ENCODE measurements around the gene EFCAB10. TPM values are rescaled to one million over a fixed set of nuclear protein-coding genes. Genes with fewer than 3 reads are reported as not detected.

EFCAB10 gene
- total and polyA plus RNA-seq, 4 donors, result 4.5 to 23.2 (median 12.7) TPM

DNA sequence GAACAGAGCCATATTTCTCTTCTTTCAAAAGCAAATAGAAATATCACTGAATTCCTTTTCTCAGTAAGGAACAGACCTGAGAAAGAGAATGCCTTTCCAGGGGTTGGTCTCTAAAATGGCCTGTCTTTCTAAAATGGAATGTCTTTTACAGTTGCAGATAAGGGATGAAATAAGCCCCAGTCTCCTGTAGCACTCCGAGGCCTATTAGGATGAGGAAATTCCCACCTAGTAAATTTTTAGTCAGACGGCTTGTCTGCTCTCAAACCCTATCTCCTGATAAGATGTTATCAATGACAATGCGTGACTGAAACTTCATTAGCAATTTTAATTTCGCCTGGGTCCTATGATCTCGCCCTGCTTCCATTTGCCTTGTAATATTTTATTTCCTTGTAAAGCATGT is 2.9 kb upstream of the EFCAB10 start:
- Histone ChIP-seq H3K4me1 (ENCODE audit: control insufficient read depth in 5 of 5, insufficient read depth in 5 of 5, low read length in 5 of 5) (peaks cover 0 to 3% (median 3%) of the 10 kb centered on the region in 5 donors), H3K9me3 (ENCODE audit: control insufficient read depth in 4 of 4, insufficient read depth in 3 of 4, low read length in 3 of 4) (peaks cover 0 to 2% (median 0%) of the 10 kb centered on the region in 4 donors), H3K36me3 (ENCODE audit: control insufficient read depth in 4 of 4, insufficient read depth in 4 of 4, low read length in 4 of 4) (no peaks in the 10 kb centered on the region), H3K4me3 (no peak overlapping the region), H3K9ac (ENCODE audit: insufficient read depth in 1 of 2, low read length in 2 of 2) (no peak overlapping the region), H3K27me3 (ENCODE audit: control insufficient read depth in 3 of 3, insufficient read depth in 3 of 3, low read length in 2 of 3) (no peaks in the 10 kb centered on the region), H3K27ac (ENCODE audit: low read depth in 1 of 2, low read length in 1 of 2) (no peak overlapping the region)
- TF ChIP-seq, protein P1, sequence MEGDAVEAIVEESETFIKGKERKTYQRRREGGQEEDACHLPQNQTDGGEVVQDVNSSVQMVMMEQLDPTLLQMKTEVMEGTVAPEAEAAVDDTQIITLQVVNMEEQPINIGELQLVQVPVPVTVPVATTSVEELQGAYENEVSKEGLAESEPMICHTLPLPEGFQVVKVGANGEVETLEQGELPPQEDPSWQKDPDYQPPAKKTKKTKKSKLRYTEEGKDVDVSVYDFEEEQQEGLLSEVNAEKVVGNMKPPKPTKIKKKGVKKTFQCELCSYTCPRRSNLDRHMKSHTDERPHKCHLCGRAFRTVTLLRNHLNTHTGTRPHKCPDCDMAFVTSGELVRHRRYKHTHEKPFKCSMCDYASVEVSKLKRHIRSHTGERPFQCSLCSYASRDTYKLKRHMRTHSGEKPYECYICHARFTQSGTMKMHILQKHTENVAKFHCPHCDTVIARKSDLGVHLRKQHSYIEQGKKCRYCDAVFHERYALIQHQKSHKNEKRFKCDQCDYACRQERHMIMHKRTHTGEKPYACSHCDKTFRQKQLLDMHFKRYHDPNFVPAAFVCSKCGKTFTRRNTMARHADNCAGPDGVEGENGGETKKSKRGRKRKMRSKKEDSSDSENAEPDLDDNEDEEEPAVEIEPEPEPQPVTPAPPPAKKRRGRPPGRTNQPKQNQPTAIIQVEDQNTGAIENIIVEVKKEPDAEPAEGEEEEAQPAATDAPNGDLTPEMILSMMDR (IDR thresholded peaks at IDR 0.05; ENCODE audit: control extremely low read depth, extremely low read depth), result no peak
- WGBS, 2 donors, result 96% methylated on average over 5 of the region's 5 CpGs
- no peak for ATAC-seq (ENCODE audit: insufficient read depth, low FRiP score)
- no peak for DNase-seq

DNA sequence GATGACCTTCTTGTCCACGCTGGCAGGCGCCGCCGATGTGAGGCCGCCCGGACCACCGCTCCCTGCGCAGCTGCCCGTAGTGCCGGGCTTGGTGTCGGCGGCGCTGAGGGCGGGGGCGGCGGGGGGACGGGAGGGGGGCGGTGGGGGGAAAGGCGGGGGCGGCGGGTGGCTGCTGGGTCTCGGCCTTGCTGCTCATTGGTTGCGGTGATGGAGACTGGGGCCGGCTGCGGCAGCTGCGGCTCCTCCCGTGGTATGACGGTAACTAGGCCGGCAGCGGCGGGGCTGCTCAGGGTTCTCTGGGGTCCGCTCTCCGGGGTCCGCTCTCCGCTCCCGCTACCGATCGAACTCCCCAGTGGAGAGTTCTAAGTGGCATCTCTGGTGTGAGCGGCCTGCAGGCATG is 1.8 kb upstream of the EFCAB10 start:
- ATAC-seq (ENCODE audit: insufficient read depth, low FRiP score), result no peak
- Histone ChIP-seq H3K36me3 (ENCODE audit: control insufficient read depth in 4 of 4, insufficient read depth in 4 of 4, low read length in 4 of 4) (no peaks in the 10 kb centered on the region), H3K27me3 (ENCODE audit: control insufficient read depth in 3 of 3, insufficient read depth in 3 of 3, low read length in 2 of 3) (no peaks in the 10 kb centered on the region), H3K4me3 (no peak overlapping the region), H3K9me3 (ENCODE audit: control insufficient read depth in 4 of 4, insufficient read depth in 3 of 4, low read length in 3 of 4) (peaks cover 0 to 2% (median 0%) of the 10 kb centered on the region in 4 donors), H3K4me1 (ENCODE audit: control insufficient read depth in 5 of 5, insufficient read depth in 5 of 5, low read length in 5 of 5) (peaks cover 0 to 3% (median 2%) of the 10 kb centered on the region in 5 donors), H3K9ac (ENCODE audit: insufficient read depth in 1 of 2, low read length in 2 of 2) (no peak overlapping the region), H3K27ac (ENCODE audit: low read depth in 1 of 2, low read length in 1 of 2) (no peak overlapping the region)
- TF ChIP-seq, protein P1 (IDR thresholded peaks at IDR 0.05; ENCODE audit: control extremely low read depth, extremely low read depth), result no peak
- no peak for DNase-seq
- WGBS, 2 donors, result 82 to 89% methylated on average over 38 to 39 of the region's 39 CpGs

DNA sequence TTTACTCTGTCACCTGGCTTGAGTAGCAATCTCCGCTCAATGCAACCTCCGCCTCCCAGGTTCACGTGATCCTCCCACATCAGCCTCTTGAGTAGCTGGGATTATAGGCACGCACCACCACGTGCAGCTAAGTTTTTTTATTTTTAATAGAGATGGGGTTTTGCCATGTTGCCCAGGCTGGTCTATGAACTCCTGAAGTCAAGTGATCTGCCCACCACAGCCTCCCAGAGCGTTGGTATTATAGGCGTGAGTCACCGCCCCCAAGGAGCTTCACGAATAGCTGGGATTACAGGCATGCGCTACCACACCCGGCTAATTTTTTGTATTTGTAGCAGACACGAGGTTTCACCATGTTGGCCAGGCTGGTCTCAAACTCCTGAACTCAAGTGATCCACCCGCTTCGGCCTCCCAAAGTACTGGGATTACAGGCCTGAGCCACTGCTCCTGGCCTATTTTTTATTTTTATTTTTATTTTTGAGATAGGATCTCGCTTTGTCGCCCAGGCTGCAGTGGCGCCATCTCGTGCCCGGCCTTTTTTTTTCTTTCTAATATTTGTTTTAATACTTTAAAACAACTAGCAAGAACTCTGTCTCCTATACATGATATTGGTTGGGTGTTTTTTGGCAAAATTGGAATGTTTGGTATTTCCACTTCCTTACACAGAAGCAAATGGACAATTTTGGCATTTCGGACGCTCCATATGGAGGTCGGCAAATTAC is 1.1 kb downstream of the EFCAB10 start:
- TF ChIP-seq, protein P1 (IDR thresholded peaks at IDR 0.05; ENCODE audit: control extremely low read depth, extremely low read depth), result no peak
- Histone ChIP-seq H3K27me3 (ENCODE audit: control insufficient read depth in 3 of 3, insufficient read depth in 3 of 3, low read length in 2 of 3) (no peaks in the 10 kb centered on the region), H3K9me3 (ENCODE audit: control insufficient read depth in 4 of 4, insufficient read depth in 3 of 4, low read length in 3 of 4) (peaks cover 0 to 2% (median 0%) of the 10 kb centered on the region in 4 donors), H3K4me3 (no peak overlapping the region), H3K27ac (ENCODE audit: low read depth in 1 of 2, low read length in 1 of 2) (no peak overlapping the region), H3K4me1 (ENCODE audit: control insufficient read depth in 5 of 5, insufficient read depth in 5 of 5, low read length in 5 of 5) (peaks cover 0 to 7% (median 0%) of the 10 kb centered on the region in 5 donors), H3K9ac (ENCODE audit: insufficient read depth in 1 of 2, low read length in 2 of 2) (no peak overlapping the region), H3K36me3 (ENCODE audit: control insufficient read depth in 4 of 4, insufficient read depth in 4 of 4, low read length in 4 of 4) (no peaks in the 10 kb centered on the region)
- 91% methylated on average over 22 of the region's 22 CpGs for WGBS, 2 donors
- ATAC-seq (ENCODE audit: insufficient read depth, low FRiP score) (no peak), DNase-seq (no peak)
